H54 (cell line): ENCODE data around the gene EFNA2.

Source experiments
- DNase-seq: peaks from one replicate; pipeline ENCODE4 v3.0.0; 2011; ENCODE audit warnings: low spot score, mixed read lengths; ENCODE audit not compliant: insufficient read length
- FAIRE-seq: peaks from 3 replicates; lab custom pipeline; 2011; peaks lifted over from hg19 to GRCh38; lab: Jason Lieb, UNC
- POLR2A ChIP-seq: IDR thresholded peaks from 2 replicates; pipeline ENCODE4 v1.6.1; 2011; ENCODE audit warnings: low read depth, mild to moderate bottlenecking, low read length

The EFNA2 gene

DNA sequence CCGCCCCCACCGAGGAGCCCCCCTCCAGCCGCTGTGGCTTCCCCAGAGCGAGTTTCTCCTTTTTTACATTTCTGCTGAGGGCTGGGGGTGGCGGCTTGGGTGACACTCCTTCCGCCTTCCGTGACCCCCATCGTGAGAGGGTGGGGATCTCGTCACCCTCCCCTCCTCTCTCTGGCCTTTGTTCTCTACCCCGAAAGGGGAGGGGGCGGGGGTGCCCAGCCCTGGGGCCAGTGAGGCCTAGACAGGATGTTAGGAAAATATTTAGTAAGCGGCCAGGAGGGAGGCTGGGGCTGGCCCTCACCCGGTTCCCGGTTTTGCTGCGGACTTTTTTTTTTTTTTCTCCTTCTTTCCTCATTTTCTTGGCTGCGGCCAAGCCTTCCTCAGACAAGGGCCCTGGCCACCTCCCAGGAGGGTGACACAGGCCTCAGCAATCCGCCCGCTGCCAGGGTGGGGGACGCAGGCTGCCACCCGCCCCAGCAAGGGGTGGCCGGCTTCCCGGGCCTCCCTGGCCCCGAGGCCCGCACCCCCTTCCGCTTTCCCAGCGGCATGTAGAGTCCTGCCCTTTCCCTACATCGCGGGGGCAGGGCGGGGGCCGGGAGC is 33.4 kb upstream of the EFNA2 start:
- TF ChIP-seq POLR2A: no peak
- peak; percentile 71 for DNase-seq
- peak; percentile 69 for FAIRE-seq

DNA sequence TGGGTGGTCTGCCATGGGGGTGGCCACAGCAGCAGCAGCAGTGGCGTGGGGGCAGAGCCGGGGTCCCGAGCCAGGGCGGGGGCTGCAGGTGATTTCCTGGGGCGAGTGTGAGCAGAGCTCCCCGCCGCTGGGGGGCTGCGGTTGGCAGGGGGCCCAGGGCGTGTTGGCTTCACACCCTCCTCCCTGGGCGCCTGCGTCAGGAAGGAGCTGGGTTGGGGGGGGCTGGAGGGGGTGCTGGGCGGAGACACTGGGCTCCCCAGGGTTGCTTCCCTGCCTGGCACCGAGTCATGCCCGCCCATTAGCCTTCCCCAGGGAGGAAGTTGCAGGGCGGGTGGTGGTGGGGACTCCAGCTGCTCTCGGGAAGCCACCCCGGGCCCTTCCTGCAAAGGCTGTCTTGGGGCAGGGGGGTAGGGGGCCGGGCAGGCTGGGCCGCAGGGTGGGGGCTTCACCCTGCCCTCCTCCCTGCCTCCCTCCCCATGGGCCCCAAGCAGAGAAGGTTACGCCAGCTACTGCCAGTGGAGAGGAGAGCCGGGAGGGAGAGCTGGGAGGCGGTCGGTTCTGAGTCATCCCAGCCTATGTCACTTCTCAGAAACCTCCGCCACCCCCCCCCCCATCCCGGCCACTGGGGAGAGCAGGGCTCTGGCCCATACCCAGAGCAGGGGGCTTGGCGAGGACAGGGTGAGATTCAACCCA is 32.7 kb upstream of the EFNA2 start:
- DNase-seq (peak; percentile 86), FAIRE-seq (no peak)
- no peak for TF ChIP-seq POLR2A

DNA sequence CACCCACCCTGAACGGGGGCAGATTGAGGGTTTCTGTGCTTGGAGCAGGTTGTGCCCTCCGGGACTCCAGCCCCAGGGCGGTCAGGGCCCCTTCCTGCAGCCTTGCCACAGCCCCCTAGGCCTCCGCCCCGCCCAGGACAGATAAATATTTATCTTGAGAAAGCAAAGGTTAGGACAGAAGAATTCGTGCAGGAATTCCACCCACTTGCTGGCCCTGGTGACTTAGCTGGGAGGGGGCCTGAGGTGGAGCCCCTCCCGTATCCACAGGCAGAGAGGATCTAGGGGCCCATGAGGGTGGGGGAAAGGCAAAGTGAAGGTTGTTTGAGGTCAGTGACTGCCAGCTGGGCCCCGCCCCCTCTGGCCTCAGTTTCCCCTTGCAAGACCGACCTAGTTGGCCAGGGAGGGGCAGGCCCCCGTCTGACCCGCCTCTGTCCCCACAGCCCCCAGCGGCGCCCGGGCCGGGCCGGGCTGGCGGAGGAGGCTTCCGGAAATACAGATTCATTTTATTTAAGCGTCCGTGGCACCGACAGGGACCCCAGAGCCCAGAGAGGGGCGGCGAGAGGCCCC is 32.1 kb upstream of the EFNA2 start:
- no peak for FAIRE-seq
- TF ChIP-seq POLR2A: no peak

DNA sequence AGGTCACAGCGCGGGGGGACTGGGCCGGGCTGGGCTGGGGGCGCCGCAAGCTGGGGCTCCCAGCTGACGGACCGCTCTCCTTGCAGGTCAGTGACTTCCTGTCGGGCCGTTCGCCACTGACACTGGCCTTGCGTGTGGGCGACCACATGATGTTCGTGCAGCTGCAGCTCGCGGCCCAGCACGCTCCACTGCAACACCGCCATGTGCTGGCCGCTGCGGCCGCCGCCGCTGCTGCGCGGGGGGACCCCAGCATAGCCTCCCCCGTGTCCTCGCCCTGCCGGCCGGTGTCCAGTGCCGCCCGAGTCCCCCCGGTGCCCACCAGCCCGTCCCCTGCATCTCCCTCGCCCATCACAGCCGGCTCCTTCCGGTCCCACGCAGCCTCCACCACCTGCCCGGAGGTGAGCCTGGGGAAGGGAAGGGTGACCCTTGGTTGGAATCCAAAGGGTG is 31.6 kb upstream of the EFNA2 start:
- DNase-seq: no peak
- no peak for TF ChIP-seq POLR2A
- FAIRE-seq: no peak

More for the DNA sequence above, 32.1 kb upstream of the EFNA2 start:
- DNase-seq: no peak

DNA sequence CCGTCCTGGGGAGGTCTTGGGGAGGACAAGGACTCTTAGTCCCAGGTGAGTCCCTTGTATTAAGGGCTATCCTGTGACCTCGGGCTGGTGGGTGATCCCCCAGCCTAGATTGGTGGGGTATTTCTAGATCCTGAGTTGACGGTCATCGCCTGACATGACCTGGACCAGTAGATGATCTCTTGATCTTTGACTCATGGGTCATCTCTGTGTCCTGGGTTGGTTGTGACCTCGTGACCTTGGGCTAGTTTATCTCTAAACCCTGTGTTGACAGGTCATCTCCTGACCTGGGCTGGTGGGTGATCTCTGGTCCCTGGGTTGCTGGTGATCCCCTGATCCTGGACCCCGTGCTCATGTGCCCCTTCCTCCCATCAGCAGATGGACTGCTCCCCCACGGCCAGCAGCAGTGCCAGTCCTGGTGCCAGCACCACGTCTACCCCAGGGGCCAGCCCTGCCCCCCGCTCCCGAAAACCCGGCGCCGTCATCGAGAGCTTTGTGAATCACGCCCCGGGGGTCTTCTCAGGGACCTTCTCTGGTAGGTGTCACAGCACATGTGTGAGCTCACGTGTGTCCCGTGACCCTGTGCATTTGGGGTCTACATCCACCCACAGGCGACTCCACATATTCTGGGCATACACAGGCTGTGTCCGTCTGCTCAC is 31.0 kb upstream of the EFNA2 start:
- no peak for FAIRE-seq
- no peak for TF ChIP-seq POLR2A
- DNase-seq: no peak

DNA sequence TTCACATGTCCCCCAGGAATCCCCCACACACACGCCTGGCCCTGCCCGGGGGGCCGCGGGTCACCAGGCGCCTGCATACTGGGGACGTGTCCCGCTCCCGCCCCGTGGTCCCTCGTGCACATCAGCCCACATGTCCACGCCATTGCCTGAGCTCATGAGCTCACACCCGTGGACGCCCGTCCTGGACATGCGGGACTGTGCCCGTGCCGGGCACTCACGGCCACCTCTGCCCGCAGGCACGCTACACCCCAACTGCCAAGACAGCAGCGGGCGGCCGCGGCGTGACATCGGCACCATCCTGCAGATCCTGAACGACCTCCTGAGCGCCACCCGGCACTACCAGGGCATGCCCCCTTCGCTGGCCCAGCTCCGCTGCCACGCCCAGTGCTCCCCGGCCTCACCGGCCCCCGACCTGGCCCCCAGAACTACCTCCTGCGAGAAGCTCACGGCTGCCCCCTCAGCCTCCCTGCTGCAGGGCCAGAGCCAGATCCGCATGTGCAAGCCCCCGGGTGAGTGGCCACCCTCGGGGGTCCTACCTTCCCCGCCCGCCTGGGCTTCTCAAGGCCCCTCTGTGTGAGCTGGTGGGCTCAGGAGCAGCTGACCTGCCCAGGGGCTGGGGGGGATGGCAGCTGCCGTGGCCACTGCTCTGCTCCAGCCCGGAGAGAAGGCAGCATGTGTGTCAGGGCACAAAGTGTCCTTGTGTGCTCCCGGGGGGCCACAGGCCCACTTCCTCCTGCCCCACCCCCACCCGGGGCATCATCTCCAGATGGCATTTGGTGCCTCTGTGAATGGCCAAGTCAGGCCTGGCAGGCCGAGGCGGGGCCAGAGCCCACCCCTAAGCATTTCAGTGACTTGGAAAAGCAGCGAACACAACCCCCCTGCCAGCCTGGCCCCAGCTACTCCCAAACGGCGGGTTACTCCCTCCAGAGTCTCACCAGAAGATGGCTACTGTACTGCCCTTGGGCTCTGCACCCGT is 30.2 kb upstream of the EFNA2 start:
- no peak for TF ChIP-seq POLR2A
- DNase-seq: no peak
- FAIRE-seq: no peak

DNA sequence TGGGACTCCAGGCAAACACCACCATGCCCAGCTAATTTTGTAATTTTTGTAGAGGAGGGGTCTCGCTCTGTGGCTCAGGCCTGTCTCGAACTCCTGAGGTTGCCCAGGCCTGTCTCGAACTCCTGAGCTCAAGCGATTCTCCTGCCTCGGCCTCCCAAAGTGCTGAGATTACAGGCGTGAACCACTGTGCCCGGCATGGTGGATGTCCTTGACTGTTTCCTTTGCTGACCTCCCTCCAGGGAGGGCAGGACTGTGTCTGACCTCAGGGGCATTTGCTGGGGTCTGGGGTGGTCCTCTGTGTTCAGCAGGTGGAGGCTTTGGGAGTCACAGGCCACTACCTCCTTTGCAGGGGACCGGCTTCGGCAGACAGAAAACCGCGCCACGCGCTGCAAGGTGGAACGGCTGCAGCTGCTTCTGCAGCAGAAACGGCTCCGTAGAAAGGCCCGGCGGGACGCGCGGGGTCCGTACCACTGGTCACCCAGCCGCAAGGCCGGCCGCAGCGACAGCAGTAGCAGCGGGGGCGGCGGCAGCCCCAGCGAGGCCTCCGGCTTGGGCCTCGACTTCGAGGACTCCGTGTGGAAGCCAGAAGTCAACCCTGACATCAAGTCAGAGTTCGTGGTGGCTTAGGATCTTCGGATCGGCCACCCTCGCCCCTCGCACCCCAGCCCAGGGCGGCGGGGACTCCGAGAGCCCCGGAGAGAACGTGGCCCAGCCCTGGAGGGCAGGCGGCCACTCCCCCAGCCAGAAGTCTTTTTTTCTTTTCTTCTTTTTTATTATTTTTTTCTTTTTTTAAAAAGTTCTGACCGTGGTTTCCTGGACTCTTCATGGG is 28.8 kb upstream of the EFNA2 start:
- DNase-seq (no peak), FAIRE-seq (no peak)
- TF ChIP-seq POLR2A: no peak

DNA sequence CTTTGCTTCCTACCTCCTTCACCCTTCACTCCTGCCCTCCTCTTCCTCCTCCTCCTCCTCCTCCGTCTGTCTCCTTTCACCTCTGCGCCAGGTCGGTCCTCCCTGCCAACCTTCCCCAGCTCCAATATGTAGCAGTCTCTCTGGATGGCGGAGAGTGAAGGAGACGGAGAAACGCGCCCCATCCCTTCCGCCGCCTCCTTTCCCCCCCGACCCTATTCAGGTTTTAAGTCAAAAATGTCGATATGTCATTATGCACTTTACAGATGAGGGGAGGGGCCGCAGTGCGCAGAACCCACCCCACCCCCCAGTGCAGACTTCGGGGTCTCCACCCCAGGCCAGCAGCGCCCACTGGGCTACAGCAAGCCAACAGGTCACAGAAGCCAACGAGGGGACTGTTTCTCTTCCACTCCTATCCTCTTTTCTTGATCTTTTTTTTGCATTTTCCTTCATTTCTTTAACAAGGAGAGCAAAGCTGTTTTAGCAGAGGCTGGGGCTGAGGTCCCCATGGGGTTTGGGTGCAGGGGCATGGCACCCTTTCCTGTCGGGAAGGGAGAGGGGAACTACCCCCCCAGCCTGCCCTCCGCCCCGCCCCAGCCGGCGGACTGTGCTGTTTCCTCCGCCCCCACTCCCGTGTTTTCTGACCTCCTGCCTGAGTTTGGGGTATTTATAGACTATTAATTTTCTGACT is 28.1 kb upstream of the EFNA2 start:
- FAIRE-seq: no peak
- no peak for TF ChIP-seq POLR2A
- no peak for DNase-seq

DNA sequence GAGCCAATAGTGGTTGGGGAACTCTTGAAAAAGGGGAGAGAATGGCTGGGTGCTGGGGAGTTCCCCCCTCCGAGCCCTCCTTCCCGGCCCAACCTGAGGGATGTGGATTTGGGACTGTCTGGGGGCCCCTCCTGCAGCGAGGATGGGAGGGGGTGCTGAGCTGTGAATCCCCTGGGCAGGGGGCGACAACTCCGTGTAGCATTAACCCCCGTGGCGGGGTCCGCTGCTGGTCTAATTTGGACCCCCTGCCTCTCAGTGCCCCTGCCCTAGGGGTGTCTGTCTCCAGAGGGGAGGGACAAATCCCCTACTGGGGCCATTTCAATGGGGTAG is 27.5 kb upstream of the EFNA2 start:
- TF ChIP-seq POLR2A: no peak
- no peak for DNase-seq
- FAIRE-seq: no peak

DNA sequence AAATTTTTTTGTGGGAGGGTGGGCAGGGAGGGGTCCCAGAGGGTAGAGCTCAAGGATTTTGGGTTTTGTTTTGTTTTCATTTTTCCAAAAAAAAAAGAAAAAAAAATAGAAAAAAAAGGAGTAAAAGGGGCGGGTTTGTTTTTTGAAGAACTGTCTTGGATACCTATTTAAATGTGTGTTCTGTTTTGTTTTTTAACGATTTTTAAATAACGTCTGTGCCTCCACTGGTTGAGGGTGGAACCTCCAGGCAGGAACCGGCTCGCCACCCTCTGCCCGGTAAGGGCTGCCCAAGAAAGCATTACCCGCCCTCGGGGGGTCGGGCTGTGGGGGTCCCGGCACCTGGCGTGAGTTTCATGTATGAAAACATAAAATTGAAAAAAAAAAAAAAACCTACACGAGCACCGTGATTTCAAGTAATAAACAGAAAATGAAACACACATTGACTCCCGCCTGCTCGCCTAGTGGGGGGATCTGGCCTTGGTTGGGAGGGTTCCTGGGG is 26.9 kb upstream of the EFNA2 start:
- no peak for DNase-seq
- no peak for TF ChIP-seq POLR2A
- no peak for FAIRE-seq

DNA sequence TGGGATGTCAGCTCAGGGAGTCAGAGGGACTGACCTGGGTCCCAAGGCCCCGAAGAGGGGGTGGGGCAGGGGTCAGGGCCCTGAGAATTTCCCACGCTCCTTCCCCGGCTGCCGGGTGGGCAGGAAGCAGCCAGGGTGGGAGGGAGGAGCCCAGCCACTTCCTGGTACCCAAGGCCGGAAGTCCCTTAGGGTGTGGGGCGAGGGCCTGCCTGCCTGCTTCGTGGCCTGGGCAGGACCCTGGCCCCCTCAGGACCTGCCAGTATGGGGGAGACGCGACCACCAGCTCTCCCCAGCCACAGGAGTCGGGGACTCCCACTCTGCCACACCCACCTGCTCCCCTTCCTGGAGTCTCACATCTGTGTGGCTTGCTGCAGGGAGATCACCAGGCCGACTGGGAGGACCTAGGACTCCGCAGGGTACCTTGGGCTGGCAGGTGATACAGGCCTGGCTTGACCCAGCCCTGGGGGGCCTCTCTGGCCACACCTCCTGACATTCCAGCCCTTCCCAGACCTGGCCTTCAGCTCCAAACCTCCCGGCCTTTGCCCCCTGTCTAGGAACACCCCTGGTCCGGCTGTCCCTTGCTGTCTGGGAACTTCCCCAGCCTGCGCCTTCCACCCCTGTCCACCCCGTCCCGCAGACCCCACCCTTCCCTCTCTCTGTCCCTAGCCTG is 26.3 kb upstream of the EFNA2 start:
- DNase-seq (peak; percentile 63), FAIRE-seq (no peak)
- TF ChIP-seq POLR2A: peak; percentile 25
